HEK293T (cell line): ENCODE results near the gene RFC3.

ENCODE experiments used
- ELF4 ChIP-seq: fragments of 450-650 bp; IDR thresholded peaks from 2 replicates; pipeline ENCODE4 v1.6.1; 2017; ENCODE audit warnings: antibody characterized with exemption
- FOXA1 ChIP-seq: fragments of 450-650 bp; IDR thresholded peaks from 2 replicates; pipeline ENCODE4 v1.6.1; 2016; ENCODE audit warnings: mild to moderate bottlenecking
- FOXK2 ChIP-seq: fragments of 450-650 bp; IDR thresholded peaks from 2 replicates; pipeline ENCODE4 v1.6.1; 2016; ENCODE audit warnings: mild to moderate bottlenecking
- FOXM1 ChIP-seq: fragments of 450-650 bp; IDR thresholded peaks from 2 replicates; pipeline ENCODE4 v1.6.1; 2017; ENCODE audit warnings: mild to moderate bottlenecking, borderline replicate concordance
- HDGF ChIP-seq: fragments of 450-650 bp; IDR thresholded peaks from 2 replicates; pipeline ENCODE4 v1.6.1; 2017; ENCODE audit warnings: antibody characterized with exemption, borderline replicate concordance
- L3MBTL2 ChIP-seq: fragments of 450-650 bp; conservative IDR thresholded peaks from 2 replicates; pipeline ENCODE4 v1.6.1; 2016; ENCODE audit warnings: mild to moderate bottlenecking
- SP1 ChIP-seq: fragments of 450-650 bp; IDR thresholded peaks from 2 replicates; pipeline ENCODE4 v1.6.1; 2017
- SUZ12 ChIP-seq: fragments of 450-650 bp; IDR thresholded peaks from 2 replicates; pipeline ENCODE4 v1.6.1; 2016; ENCODE audit warnings: mild to moderate bottlenecking

GRCh38 chr13:33784738-33785137, 33.2 kb upstream of the RFC3 start:
- TF ChIP-seq SP1 (no peak), FOXA1 (no peak), HDGF (no peak), L3MBTL2 (no peak), SUZ12 (no peak), FOXK2 (no peak), FOXM1 (no peak), ELF4 (no peak)
